ENCODE results near the gene RAD52.

RAD52 gene

DNA sequence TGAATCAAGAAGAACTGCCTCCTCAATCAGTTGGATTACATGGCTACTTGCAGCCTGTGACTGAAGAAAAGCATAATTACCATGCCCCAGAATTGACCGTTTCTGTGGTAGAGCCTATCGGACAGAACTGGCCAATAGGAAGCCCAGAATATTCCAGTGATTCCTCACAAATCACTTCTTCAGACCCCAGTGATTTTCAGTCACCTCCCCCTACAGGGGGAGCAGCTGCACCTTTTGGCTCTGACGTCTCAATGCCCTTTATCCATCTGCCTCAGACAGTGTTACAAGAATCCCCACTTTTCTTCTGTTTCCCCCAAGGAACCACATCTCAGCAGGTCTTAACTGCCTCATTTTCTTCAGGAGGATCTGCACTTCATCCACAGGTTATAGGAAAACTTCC, 80.8 kb downstream of the RAD52 start:
- no peak for DNase-seq (ENCODE audit: low read depth)

DNA sequence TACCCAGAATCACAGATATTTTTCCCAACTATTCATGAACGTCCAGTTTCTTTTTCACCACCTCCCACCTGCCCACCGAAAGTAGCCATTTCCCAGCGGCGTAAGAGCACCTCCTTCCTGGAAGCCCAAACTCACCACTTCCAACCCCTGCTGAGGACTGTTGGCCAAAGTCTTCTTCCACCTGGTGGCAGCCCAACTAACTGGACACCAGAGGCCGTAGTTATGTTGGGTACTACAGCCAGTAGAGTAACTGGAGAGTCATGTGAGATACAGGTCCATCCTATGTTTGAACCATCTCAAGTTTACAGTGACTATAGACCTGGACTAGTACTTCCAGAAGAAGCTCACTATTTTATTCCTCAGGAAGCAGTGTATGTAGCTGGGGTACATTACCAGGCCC, 81.6 kb downstream of the RAD52 start:
- DNase-seq (ENCODE audit: low read depth), result no peak

DNA sequence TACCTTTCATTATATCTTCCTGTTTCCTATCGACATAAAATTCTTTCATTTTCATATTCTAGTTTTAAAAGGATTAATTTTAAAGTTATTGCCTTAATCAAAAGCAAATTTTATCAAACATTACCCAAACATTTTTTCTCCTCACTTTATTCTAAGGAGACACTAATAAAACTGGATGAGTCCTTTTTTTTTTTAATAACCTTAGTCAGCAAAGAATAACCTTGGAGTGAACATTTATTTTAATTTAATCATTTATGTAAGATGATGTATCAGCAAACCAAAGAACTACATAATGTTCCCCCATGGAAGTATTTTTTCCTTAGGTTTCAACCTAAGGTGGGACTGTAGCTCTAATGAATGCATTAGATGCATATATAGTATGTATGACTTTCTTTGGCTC, 83.9 kb downstream of the RAD52 start:
- DNase-seq (ENCODE audit: low read depth), result no peak

DNA sequence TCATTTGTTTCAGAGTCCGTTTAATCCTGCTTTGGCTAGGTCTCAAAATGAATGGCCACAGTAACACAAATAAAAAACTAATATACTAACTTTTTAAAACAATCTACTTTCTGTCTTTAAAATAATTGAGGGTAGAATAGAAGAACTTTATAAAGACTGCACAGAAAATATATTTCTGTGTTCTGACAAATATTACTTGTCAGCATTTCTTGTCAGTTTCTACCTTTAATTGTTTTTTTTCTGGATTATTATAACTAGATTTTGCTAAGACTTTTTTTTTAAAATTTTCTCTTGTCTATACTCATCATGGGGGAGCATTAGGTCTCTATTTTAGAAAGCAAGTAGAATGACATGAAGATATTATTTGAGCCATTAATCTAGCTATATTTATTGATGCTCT, 86.2 kb downstream of the RAD52 start:
- no peak for DNase-seq (ENCODE audit: low read depth)

DNA sequence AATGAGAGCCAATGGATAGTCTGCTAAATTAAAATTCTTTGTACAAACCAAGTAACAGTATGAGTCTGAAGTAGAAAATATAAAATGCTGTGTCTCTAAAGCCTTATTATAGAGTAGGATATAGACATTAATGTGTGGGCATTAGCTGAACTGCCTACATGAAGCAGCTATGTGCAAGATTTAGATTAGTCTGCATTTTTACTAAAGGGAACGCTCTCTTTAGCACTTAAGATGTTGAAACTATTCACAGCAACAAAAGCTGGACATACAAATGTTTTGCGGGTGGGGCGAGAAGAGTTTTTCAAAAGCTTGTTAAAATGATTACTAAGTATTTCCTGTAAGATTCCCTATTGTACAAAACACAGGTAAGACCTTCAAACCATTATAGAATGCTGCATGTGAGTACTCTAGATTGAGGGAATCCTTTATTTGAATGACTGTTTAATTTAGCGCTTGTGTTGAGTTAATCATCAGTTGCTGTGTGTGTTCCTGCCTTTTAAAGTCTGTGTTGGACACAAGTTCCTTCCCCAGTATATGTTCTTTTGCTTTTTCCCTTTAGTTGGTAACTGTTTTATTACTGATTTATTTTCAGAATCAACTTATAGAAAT, 87.1 kb downstream of the RAD52 start:
- no peak for DNase-seq (ENCODE audit: low read depth)

Measured in activated T-cell treated with anti-CD3 and anti-CD28 coated beads for 1 hour (primary cell).